K562 (cell line): ENCODE results near the gene ERF. TPM values are rescaled to one million over a fixed set of nuclear protein-coding genes. Genes with fewer than 3 reads are reported as not detected.

Source experiments
- CREM ChIP-seq: IDR thresholded peaks from 2 replicates; pipeline ENCODE4 v1.6.1; 2014; ENCODE audit warnings: antibody characterized with exemption, low read depth
- CUX1 ChIP-seq: fragments of 200-800 bp; sonication (Bioruptor generic); IDR thresholded peaks from 2 replicates; pipeline ENCODE4 v1.6.1; 2016; ENCODE audit warnings: missing genetic modification characterization, missing compliant biosample characterization
- DMBX1 ChIP-seq: fragments of 250-450 bp; sonication (Bioruptor Pico); IDR thresholded peaks from 2 replicates; pipeline ENCODE4 v1.8.0; 2022; ENCODE audit warnings: inconsistent platforms, mild to moderate bottlenecking, moderate library complexity, borderline replicate concordance
- E2F6 ChIP-seq, 2 experiments: IDR thresholded peaks; 2 replicates each; pipeline ENCODE4 v1.6.1; 2011; ENCODE audit warnings: borderline replicate concordance in 1 of 2, control low read depth in 1 of 2, low read depth in 1 of 2, low read length in 1 of 2, mild to moderate bottlenecking in 1 of 2, mixed read lengths in 1 of 2, moderate library complexity in 1 of 2; ENCODE audit not compliant: insufficient read depth in 1 of 2, insufficient read length in 1 of 2, poor library complexity in 1 of 2, severe bottlenecking in 1 of 2; ENCODE audit errors: extremely low read depth in 1 of 2
- MAFK ChIP-seq: IDR thresholded peaks from 2 replicates; pipeline ENCODE4 v1.6.1; 2011; ENCODE audit warnings: low read length, improper control_type of control experiment
- POLR2B ChIP-seq: fragments of 450-650 bp; IDR thresholded peaks from 2 replicates; pipeline ENCODE4 v1.6.1; 2018; ENCODE audit warnings: low read depth; ENCODE audit not compliant: partially characterized antibody
- RBM25 ChIP-seq: fragments of 200-400 bp; formaldehyde crosslinking; IDR thresholded peaks from 2 replicates; pipeline ENCODE4 v1.6.1; 2018; ENCODE audit warnings: low read length, low read depth, moderate library complexity; ENCODE audit not compliant: severe bottlenecking
- RBM39 ChIP-seq: fragments of 200-400 bp; formaldehyde crosslinking; optimal IDR thresholded peaks from 2 replicates; pipeline ENCODE3; 2018; ENCODE audit warnings: low read depth, low read length
- ZFPM2 ChIP-seq: fragments of 250-450 bp; sonication (Bioruptor Pico); IDR thresholded peaks from 2 replicates; pipeline ENCODE4 v1.5.1; 2022; ENCODE audit warnings: mild to moderate bottlenecking
- ZNF121 ChIP-seq: sonication (generic); formaldehyde crosslinking; conservative IDR thresholded peaks from 2 replicates; pipeline ENCODE4 v1.8.0; 2022; ENCODE audit warnings: missing genetic modification reagents
- ZNF253 ChIP-seq: fragments of 250-450 bp; sonication (Bioruptor Pico); conservative IDR thresholded peaks from 2 replicates; pipeline ENCODE4 v1.6.1; 2021; ENCODE audit warnings: mild to moderate bottlenecking
- polyA plus RNA-seq, 8 experiments: library from polyadenylated mRNA; depleted of rRNA in 4 of 8; stranded (reverse) in 5 of 8; unstranded in 3 of 8; fragments of >200 nt; fragmentation: Nextera tagmentation in 2 of 8; fragmentation: Illumina TruSeq in 1 of 8; extraction: Ambion mirVana in 2 of 8; extraction: Trizol in 1 of 8; gene quantifications; 2 replicates each; pipeline versions ENCODE4 v1.2.1 to v1.2.3, GENCODE V29; 2011 to 2014; ENCODE audit warnings: inconsistent platforms in 1 of 8, missing spikeins in 1 of 8
- total RNA-seq, 7 experiments: library from RNA; depleted of rRNA in 6 of 7; stranded (reverse); fragments of >200 nt in 6 of 7; fragmentation: Illumina TruSeq in 2 of 7; extraction: Trizol in 2 of 7; gene quantifications; 2 replicates each; pipeline versions ENCODE4 v1.2.1 to v1.2.3, GENCODE V29; 2011 to 2021; ENCODE audit warnings: low replicate concordance in 1 of 7
- TF ChIP-seq, protein P1 (sequence below): fragments of 250-450 bp; sonication (Bioruptor Pico); IDR thresholded peaks from 2 replicates; pipeline ENCODE4 v1.5.0; 2022; ENCODE audit warnings: mild to moderate bottlenecking
- TF ChIP-seq, protein P2 (sequence below): fragments of 450-650 bp; formaldehyde crosslinking; IDR thresholded peaks from 2 replicates; pipeline ENCODE4 v1.4.0; 2020; ENCODE audit warnings: mild to moderate bottlenecking, moderate library complexity
- TF ChIP-seq, protein P3 (sequence below): fragments of 450-650 bp; formaldehyde crosslinking; IDR thresholded peaks from 2 replicates; pipeline ENCODE4 v1.4.0; 2020; ENCODE audit warnings: mild to moderate bottlenecking, mixed read lengths

ERF gene
- total and polyA plus RNA-seq, 9 of the 15 experiments (the other 6 are each of a cell fraction or from before 2014, with no cell fraction given): 0.03 to 75.4 (median 27.0) TPM

DNA sequence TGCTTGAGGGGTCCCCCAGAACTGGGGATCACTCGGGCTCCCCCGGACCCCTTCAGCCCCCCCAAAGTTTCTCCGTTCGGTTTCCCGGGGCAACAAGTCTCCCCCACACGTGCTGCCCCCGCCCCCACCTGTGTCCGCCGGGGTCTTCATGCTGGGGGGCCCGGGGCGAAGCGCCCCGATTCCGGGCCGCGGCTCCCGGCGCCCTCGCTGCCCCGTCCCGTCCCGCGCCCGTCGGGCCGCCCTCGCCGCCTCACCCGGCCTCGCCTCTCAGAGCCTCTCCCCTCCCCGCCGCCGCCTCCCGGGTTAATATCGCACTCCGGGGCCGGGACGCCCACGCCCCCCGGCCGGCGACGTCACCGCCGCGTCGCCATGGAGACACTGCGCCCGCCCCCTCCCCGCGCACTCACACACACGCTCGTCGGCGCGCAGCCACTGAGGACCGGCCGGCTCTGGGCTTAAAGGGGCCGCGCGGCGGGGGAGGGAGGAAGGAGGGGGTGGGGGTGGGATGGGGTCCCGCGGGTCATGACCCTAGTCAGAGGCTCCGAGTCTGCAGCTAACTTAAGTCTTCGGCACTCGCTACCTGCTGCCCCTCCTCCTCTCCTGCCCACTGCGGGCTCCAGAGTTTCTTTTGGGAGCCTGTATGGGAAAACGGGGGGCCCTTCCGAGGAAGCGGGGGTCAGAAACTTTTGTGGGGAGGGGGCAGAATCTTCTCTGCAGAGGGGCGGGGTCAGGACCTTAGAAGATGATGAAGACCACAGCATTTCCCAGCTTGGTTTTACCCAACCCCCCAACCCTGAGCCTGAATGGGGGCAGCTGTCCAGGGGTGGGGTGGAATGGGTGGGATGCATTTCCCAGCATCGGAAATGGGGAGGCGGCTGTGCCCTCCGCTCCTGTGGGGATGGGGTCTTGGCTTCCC, at the start of gene ERF (continued):
- TF ChIP-seq ZFPM2: no peak
- TF ChIP-seq, protein P1, sequence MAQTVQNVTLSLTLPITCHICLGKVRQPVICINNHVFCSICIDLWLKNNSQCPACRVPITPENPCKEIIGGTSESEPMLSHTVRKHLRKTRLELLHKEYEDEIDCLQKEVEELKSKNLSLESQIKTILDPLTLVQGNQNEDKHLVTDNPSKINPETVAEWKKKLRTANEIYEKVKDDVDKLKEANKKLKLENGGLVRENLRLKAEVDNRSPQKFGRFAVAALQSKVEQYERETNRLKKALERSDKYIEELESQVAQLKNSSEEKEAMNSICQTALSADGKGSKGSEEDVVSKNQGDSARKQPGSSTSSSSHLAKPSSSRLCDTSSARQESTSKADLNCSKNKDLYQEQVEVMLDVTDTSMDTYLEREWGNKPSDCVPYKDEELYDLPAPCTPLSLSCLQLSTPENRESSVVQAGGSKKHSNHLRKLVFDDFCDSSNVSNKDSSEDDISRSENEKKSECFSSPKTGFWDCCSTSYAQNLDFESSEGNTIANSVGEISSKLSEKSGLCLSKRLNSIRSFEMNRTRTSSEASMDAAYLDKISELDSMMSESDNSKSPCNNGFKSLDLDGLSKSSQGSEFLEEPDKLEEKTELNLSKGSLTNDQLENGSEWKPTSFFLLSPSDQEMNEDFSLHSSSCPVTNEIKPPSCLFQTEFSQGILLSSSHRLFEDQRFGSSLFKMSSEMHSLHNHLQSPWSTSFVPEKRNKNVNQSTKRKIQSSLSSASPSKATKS (CRISPR knock-in tag): no peak
- no peak for TF ChIP-seq DMBX1 (CRISPR knock-in tag)
- peak; percentile 95 for TF ChIP-seq CREM
- TF ChIP-seq, protein P2, sequence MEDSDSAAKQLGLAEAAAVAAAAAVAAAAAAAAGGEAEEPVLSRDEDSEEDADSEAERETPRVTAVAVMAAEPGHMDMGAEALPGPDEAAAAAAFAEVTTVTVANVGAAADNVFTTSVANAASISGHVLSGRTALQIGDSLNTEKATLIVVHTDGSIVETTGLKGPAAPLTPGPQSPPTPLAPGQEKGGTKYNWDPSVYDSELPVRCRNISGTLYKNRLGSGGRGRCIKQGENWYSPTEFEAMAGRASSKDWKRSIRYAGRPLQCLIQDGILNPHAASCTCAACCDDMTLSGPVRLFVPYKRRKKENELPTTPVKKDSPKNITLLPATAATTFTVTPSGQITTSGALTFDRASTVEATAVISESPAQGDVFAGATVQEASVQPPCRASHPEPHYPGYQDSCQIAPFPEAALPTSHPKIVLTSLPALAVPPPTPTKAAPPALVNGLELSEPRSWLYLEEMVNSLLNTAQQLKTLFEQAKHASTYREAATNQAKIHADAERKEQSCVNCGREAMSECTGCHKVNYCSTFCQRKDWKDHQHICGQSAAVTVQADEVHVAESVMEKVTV (CRISPR knock-in tag): no peak
- TF ChIP-seq POLR2B: no peak
- no peak for TF ChIP-seq CUX1 (CRISPR knock-in tag)
- TF ChIP-seq RBM25: peak; percentile 81
- no peak for TF ChIP-seq ZNF253 (CRISPR knock-in tag)
- TF ChIP-seq RBM39: no peak
- TF ChIP-seq ZNF121 (CRISPR knock-in tag): no peak
- TF ChIP-seq, protein P3, sequence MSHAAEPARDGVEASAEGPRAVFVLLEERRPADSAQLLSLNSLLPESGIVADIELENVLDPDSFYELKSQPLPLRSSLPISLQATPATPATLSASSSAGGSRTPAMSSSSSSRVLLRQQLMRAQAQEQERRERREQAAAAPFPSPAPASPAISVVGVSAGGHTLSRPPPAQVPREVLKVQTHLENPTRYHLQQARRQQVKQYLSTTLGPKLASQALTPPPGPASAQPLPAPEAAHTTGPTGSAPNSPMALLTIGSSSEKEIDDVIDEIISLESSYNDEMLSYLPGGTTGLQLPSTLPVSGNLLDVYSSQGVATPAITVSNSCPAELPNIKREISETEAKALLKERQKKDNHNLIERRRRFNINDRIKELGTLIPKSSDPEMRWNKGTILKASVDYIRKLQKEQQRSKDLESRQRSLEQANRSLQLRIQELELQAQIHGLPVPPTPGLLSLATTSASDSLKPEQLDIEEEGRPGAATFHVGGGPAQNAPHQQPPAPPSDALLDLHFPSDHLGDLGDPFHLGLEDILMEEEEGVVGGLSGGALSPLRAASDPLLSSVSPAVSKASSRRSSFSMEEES: no peak
- no peak for TF ChIP-seq MAFK
- TF ChIP-seq E2F6 (IDR thresholded peaks at IDR 0.05; ENCODE audit: borderline replicate concordance in 1 of 2, extremely low read depth in 1 of 2, insufficient read depth in 1 of 2, insufficient read length in 1 of 2, low read depth in 1 of 2, low read length in 1 of 2, poor library complexity in 1 of 2, severe bottlenecking in 1 of 2): peak; percentile 10 to 57
